Pulmonary artery endothelial cell (primary cell): ENCODE results near the gene PRTFDC1. TPM values are rescaled to one million over a fixed set of nuclear protein-coding genes. Genes with fewer than 3 reads are reported as not detected.

Source experiments
- DNase-seq: peaks from one replicate; pipeline ENCODE4 v3.0.0-alpha.2; 2011; ENCODE audit warnings: low read depth, low spot score
- total RNA-seq: library from RNA; depleted of rRNA; stranded (reverse); fragments of >200 nt; gene quantifications from 2 replicates; pipeline ENCODE4 v1.2.3, GENCODE V29; 2014

Gene PRTFDC1
- total RNA-seq, 1 donor from 2014 or later = 6.7 TPM

- no peak for DNase-seq
These were observed 70.2 kb downstream of the PRTFDC1 start for GRCh38 chr10:24882047-24882698.

DNA sequence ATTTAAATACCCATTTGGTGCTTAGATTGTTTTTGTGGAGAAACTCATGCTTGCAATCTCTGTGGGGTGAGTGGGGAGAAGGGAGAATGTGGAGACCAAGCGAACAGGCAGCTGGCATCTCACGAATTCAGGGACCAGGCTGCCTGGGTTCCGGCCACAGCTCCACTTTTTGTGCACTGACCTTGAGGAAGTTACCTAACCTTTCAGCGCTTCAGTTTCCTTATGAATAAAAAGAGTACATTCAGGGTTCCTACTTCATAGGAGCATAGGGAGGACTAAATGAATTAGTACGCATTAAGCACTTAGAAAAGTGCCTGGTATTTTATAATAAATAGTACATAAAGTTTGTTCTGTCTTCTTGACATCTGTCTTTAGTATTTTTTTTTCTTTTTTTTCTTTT lies 72.5 kb downstream of the PRTFDC1 start:
- no peak for DNase-seq

GRCh38 chr10:24874133-24874532 lies 78.3 kb downstream of the PRTFDC1 start:
- DNase-seq = no peak

- DNase-seq = no peak
These were observed 79.1 kb downstream of the PRTFDC1 start for GRCh38 chr10:24873281-24873683.

DNA sequence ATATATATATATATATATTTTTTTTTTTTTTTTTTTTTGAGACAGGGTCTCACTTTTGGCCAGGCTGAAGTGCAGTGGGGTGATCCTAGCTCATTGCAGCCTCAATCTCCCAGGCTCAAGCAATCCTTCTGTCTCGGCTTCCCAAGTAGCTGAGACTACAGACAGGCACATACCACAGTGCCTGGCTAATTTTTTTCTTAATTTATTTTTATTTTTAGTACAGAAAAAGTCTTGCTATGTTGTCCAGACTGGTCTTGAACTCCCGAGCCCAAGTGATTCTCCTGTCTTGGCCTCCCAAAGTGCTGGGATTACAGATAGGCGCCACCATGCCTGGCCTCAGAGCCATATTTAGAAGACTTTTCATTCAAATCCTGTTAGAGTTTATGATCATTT lies 79.6 kb downstream of the PRTFDC1 start:
- no peak for DNase-seq

DNA sequence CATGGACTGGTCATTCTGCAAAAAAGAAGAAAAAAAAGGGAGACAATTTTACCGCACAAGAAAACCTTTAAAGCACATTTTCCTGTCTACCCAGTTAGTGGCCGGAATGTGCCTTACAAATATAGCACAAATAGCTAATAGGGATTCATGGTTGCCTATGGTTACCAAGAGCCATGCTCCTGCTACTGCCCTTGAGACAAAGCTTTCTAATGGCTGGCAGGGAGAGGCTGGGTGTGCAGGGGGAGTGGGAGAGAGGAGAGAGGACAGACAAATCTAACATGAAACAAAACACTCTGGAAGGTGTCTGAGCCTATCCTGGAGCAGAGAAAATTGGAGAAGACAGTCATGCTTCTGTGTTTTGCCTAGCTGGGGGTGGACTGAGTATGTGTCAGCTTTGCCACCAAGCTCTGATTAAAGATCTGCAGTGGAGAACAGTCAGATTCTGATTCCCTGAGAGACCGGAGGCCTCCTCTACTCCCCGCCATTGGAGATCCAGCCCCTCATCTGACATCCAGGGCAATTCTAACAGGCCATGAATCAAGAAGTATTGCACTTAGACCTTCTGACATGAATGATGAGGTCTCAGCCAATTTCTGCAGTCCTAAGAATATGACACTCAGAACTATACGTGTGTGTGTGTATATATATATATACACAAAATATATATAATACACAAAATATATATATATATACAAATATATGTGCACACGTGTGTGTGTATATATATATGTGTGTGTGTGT lies 80.2 kb downstream of the PRTFDC1 start:
- DNase-seq = no peak

DNA sequence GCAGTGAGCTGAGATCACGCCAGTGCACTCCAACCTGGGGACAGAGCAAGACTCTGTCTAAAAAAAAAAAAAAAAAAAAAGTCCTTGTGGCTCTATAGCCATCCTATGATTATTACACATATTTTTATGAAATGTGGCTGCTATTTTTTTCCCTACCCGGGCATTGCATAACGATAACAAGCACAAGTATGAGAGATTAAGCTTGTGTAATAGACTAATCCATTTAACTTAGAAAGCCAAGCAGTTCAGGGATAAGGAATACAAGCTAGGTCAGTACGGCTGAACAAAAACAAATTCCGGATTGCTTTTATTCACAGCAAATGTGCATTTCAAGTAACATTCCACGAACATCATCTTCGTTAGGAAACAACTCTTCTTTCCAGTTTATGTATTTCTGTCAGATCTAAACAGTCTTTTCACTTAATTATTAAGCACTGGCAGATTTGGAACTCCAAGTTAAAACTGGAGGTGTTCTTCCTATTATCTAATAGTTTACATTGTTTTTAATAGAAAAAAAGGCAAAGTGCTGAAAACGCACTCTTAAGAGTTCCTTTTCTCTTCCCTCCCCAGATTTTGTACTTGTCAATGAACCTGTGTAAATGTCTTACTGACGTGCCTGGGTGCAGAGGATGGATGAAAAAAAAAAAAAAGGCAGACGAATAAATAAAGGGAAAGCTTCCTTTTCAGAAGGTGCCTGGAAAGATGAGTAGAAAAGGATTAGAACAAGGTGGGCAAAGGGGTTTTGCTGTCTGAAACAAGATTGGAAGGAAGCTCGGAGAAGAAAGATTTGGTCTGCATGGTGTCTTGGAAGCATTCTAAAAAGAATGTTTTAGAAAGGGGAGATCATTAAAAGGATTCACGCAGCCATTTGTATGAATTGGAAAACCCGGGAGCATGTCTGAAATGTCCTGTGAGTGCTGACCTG lies 81.1 kb downstream of the PRTFDC1 start:
- DNase-seq = no peak

GRCh38 chr10:24869354-24870015 lies 82.9 kb downstream of the PRTFDC1 start:
- no peak for DNase-seq

- DNase-seq = no peak
These were observed 85.5 kb downstream of the PRTFDC1 start for GRCh38 chr10:24866604-24867583.

- no peak for DNase-seq
These were observed 86.6 kb downstream of the PRTFDC1 start for GRCh38 chr10:24865783-24866182.

DNA sequence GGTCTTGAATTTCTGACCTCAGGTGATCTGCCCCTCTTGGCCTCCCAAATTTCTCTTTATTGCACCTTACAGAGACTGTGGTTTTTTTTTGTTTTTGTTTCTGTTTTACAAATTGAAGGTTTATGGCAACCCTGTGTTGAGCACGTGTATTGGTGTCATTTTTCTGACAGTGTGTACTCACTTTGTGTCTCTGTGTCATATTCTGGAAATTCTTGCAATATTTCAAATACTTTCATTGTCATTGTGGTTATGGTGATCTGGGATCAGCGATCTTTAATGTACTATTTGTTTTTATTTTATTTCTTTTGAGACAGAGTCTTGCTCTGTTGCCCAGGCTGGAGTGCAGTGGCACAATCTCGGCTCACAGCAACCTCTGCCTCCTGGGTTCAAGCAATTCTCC lies 89.8 kb downstream of the PRTFDC1 start:
- DNase-seq = no peak

DNA sequence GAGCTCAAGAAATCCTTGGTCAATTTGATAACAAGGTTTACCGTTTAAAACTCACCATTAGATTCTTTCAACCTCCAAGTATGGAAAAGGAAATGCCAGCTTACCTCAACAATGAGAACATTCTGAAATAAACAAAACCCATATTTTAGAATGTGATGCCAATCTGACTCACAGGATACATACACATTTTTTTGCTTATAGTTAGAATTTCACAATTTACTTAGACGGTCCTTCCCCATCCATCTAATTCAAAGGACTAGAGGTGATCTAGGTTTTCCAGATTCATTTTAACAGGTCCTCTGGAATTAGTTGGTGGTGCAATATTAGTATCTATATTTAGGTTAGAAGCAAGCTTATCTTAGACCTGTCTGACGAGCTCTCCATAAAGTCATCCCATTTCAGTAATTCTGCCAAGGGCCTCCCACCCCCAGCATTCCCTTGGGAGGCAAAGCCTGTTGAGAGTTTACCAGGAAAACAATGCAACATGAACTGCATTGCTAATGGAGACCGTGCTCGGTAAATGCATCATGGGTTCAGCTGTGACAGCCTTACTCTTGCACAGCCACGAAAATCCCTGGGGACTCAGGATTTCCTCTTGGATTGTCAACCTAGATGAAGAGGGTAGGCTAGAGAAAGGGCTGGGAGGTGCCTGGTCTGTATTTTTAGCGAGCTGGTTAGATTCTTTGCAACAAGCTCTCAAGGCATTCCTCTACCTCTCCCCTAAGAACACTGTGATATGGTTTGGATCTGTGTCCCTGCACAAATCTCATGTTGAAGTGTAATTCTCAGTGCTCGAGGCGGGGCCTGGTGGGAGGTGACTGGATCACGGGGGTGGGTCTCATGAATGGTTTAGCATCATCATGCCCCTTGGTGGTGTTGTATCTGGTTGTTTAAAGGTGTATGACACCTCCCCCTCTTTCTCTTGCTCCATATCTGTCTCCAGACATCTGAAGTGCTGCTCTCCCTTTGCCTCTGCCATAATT lies 93.8 kb downstream of the PRTFDC1 start:
- DNase-seq = peak; percentile 27

DNA sequence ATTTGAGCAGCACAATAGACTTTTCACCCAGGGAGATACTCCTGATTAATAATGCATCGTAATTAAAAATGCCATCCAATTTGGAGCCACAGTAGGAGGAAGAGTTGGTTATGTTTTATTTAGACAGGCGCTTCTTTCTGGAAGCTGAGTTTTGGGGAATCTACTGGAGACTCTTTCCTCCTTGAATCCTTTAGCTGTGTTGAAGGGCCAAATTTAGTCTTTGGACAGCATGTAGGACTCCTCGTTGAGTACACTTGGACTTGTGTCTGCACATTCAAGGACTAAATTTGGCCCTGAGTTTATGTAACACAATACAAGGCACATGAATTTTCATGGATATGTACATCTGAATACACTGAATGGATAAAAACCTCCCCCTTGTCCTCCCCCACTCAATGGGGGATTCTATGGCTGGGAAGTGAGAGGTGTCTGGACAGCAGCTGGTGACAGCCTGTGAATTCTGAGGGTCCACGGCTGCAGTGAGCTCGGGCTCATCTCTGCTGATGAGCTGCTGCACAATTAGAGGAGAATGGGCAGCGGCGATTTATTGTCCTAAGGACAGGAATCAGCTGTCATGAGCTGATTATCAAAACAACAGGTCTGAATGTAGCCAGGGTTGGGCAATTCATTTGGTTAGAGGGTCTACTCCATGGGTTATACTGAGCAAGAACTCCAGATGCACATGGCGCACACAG lies 95.2 kb downstream of the PRTFDC1 start:
- no peak for DNase-seq

GRCh38 chr10:24854256-24854655 lies 98.2 kb downstream of the PRTFDC1 start:
- no peak for DNase-seq

- DNase-seq = no peak
These were observed 98.7 kb downstream of the PRTFDC1 start for GRCh38 chr10:24853661-24854060.

DNA sequence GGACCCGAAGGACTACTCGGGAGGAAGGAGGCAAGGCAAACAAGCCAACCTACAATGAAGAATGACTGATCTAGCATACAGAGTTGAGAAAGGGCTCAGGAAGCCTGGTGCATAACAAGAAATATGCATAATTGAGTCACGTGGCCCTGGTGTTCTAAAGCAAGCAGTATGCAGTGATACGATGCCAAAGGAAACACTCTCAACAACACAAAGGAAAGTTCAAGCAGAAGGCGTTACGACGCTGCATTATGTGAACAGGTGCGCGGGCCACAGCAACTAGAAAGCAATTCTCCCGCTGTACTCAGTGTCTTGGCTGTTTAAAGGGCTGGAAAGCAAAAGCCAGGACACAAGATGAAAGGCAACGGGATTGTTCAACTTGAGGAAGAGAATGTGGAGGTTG lies 100.8 kb downstream of the PRTFDC1 start:
- peak; percentile 87 for DNase-seq

DNA sequence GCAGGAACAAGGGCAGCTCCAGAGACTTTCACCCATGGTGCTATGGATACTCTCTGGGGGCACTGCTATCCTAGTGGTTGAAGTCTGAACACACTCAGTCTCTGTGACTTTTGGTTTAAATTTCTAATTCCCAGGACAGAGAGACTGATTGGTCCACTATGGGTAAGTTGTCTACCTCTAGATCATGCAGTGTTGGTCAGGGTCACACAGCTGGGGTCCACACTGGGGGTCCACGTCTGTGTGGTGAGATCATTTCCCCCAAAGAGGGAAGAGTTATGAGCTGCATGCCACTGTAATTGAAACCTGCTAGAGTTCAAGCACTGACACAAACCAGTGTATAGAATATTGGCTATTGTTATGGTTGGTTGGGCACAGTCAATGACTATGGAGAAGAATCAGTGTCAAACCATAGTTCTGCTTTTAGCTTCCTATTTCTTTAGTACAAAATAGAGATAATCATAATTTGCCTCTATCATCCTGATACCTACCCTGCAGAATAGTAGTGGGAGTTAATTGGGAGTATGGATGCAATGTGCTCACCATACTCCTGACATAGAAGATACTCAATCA lies 101.6 kb downstream of the PRTFDC1 start:
- DNase-seq = no peak
